GM12874 (cell line): ENCODE results near the gene CIRBP.
A peak's percentile ranks its signal among the peaks of the same experiment; 100 is the strongest.

Experiments
- TF ChIP-seq, protein P1 (sequence below): IDR thresholded peaks from 2 replicates; pipeline ENCODE4 v1.5.1; 2011; ENCODE audit warnings: low read depth, mild to moderate bottlenecking, control low read depth, low read length, moderate library complexity; ENCODE audit not compliant: insufficient read depth

The CIRBP gene

DNA sequence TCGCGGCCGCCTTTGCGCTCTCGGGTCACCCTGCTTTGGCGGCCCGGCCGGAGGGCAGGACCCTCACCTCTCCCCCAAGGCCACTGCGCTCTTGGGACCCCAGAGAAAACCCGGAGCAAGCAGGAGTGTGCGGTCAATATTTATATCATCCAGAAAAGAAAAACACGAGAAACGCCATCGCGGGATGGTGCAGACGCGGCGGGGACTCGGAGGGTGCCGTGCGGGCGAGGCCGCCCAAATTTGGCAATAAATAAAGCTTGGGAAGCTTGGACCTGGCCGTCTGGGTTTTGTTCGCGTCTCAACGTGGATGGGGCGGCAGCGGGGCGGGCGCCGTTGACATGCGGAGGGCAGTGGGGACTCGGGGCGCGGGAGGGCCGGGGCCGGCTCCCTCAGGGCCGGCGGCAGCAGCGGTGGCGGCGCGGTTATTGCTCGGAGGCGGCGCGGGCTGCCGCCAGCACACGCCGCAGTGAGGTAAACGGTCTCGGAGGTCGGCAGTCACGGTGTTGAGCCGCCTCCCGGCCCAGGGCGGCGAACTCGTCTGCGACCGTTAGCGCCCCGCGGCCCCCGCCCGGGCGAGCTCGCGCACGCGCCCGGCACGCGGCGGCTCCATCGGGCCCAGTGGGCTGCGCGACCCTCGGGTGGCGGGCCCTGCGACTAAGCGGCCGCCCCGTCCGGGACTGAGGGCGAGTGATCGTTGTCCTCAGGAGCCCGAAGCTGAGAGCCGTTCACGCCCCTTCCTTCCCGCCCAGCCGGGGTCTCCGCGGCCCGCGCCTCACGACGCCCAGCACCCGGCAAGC is 40.8 kb upstream of the CIRBP start:
- TF ChIP-seq, protein P1, sequence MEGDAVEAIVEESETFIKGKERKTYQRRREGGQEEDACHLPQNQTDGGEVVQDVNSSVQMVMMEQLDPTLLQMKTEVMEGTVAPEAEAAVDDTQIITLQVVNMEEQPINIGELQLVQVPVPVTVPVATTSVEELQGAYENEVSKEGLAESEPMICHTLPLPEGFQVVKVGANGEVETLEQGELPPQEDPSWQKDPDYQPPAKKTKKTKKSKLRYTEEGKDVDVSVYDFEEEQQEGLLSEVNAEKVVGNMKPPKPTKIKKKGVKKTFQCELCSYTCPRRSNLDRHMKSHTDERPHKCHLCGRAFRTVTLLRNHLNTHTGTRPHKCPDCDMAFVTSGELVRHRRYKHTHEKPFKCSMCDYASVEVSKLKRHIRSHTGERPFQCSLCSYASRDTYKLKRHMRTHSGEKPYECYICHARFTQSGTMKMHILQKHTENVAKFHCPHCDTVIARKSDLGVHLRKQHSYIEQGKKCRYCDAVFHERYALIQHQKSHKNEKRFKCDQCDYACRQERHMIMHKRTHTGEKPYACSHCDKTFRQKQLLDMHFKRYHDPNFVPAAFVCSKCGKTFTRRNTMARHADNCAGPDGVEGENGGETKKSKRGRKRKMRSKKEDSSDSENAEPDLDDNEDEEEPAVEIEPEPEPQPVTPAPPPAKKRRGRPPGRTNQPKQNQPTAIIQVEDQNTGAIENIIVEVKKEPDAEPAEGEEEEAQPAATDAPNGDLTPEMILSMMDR: no peak

DNA sequence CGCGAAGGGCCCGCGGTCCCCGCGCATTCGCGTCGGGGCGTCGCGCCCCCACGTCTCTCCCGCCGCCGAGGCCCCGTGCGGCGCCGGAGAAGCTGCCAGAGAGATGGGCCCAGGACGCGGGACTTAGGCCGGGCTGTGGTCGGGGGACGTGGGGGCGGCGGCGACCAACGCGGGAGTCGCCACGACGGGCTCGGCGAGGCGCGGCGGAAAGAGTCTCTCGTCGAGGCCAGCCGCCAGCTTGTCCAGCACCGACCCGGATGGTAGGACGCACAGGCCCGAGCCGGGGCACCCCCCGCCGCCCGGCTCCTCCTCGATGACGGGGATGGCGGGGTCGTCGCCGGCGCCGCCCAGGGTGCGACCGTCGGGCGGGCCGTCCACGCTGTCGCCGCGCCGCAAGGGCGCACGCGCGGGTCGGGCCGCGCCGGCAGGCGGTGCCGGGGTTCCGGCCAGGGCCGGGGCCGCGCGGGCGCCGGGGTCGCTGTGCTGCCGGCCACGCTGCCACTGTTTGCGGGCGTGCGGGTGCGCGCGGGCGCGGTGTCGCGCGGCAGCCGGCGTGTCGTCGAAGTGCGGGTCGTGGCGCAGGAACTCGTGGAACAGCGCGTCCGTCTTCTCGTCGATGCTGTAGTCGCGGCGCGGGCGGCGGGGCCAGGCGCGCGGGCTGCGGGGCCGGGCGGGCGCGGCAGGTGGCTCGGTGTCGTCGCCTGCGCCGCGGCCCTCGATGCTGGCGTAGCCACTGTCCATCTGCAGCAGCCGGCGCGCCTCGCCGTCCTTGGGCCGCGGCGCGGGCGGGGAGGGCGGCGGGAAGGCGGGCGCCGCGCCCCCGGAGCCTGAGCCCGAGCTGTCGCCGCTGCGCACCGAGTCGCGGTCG is 39.8 kb upstream of the CIRBP start:
- TF ChIP-seq, protein P1: no peak

DNA sequence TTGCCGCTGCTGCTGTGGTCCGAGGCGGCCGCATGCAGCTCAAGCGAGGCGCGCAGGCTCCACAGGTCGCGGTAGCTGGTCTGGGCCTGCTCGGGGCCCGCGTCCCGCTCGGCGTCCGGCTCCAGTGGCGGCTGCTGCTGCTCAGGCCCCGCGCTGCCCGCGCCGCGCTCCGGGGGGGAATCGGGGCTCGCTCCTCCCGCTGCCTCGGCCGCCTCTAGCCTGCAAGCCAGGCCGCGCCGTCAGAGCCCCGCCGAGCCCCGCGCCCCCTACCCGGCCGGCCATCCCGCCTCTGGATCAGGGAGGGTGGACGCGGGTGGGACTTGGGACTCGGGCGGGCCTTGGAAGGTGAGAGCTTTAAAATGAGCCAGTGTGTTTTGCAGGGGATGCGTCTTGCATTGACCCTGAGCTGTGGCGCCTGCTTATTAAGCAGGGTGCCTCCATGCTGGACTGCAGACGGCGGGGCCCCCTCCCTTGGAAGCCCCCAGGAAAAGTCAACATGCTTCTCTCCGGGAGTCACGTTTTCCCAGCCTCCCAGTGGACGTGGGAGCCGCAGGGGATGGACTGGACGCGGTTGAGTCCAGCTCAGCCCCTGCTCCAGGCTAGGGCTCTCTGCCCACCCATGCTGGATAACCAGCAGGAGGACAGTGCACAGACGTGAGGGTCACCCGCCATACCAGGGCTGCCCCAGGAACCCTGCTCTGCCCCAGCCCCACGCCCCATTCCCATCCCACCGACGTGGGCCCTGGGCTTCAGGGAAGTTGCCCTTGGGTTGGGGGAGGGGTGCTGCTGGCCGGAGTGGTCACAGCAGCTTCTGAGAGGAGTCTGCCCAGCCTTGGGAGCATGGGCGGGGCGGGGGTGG is 39.0 kb upstream of the CIRBP start:
- TF ChIP-seq, protein P1: no peak

DNA sequence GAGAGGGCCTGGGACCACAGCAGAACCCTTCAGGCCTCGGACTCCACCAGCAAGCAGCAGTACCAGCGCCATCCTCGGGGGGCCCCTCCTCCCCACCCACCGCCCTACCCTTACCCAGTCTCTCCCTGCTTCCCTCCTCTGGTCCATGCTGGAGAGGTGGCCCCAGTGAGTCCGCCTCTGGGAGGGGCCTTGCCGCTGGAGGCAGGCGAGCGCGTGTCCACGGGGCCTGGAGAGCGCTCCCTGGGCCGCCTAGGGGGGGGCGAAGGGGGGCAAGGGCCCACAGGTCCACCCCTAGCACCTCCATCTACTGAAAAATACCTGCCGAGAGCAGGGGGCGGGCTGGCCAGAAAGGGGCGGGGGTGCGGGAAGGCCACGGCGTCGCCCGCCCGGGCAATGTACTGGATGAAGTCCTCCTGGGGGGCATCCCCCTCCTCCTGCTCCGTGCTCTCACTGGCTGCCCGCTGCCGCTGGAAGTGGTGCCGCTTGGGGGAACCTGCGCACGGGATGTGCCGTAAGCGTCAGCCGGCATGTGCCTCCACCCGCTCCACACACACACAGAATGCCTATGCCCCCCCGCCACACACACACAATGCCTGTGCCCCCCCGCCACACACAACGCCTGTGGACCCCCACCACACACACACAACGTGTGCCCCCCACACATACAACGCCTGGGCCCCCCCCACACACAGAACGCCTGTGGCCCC is 38.2 kb upstream of the CIRBP start:
- TF ChIP-seq, protein P1: 0 out of 2 replicates have a peak, but pooled peaks have one; percentile 19

DNA sequence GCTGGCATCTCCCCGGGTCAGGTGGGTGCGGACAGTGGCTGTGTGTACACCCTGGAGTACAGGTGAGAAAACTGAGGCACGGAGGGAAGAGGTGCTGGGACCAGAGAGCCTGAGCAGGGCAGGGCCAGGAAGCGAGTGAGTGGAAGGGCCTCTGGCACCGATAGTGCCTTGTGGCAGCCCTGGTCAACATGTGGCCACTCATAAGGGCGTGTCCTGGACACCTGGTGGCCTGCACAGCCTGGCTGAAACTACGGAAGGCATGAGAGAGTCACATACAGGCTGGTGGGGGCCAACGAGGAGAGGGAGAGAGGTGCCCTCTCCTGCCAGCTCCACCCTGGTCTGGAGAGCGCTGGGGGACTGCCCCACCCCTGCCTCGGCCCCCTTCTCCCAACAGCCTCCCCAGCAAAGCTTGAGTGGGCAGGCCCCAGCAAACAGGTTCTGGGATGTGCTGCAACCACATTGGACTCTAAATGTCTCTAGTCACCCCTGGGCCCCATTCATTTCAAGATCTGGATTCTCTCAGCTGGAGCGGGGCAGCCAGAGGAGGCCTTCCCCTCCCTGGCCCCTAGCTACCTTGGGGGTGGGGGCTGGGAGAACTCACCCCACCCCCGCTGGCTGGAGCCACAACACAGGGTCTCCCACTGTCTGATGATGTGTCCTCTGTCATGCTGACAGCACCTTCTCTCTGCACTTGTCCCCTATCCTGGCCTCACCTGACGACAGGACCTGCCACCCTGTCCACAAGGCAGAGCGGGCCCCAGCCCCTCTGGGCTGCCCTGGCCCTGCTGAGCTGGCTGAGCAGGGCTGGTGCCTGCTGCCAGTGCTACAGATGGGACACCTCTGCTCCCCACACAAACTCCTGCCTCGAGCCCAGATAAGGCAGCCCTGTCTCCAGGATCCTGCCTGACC is 37.1 kb upstream of the CIRBP start:
- TF ChIP-seq, protein P1: no peak

DNA sequence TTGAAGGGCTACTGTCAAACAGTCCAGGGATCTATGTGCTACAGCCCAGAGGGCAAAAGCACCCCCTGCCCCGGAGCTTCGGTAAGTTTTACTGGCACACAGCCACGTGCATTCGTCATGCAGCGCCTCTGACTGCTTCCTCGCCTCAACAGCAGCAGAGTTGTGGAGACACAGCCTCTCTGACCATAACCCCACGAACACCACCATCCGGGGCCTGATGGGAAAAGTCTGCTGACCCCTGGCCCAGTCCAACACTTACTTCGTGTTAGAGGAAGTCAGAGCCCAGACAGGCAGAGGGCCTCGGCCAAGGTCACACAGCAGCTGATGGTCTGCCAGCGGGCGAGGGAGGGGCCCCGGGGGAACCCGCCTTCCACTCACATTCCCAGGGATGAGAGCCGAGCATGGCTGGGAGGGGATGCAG is 36.5 kb upstream of the CIRBP start:
- TF ChIP-seq, protein P1: no peak
